Endometrial microvascular endothelial cells (primary cell): ENCODE measurements around the gene OR14C36. TPM values are rescaled to one million over a fixed set of nuclear protein-coding genes. Genes with fewer than 3 reads are reported as not detected.
"Not testable (repeated sequence)": the region's sequence is repeated elsewhere in the genome, so short reads cannot be mapped to it uniquely, and the experiment has no call there.

Experiments used
- in situ Hi-C: cut with HindIII; loops from 2 replicates; pipeline ENCODE4 v1.10.0; 2017; ENCODE audit warnings: low sequenced_read_pairs, low pct_unique_long_range_greater_than_20kb; ENCODE audit errors: inconsistent ontology term
- total RNA-seq: library from RNA; depleted of rRNA; stranded (reverse); fragments of >200 nt; gene quantifications from one replicate; pipeline ENCODE4 v1.2.3, GENCODE V29; 2015; ENCODE audit errors: inconsistent ontology term

Gene OR14C36, protein sequence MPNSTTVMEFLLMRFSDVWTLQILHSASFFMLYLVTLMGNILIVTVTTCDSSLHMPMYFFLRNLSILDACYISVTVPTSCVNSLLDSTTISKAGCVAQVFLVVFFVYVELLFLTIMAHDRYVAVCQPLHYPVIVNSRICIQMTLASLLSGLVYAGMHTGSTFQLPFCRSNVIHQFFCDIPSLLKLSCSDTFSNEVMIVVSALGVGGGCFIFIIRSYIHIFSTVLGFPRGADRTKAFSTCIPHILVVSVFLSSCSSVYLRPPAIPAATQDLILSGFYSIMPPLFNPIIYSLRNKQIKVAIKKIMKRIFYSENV
- total RNA-seq: not detected

- in situ Hi-C loops: no loop called here
These were observed at the start of gene OR14C36 for GRCh38 chr1:248348475-248348874. Gene OR14C36, plus strand, starts transcription at chr1:248348775. Its CDS starts 0 bp downstream, at chr1:248348775.

GRCh38 chr1:248303324-248303723 is 45.3 kb upstream of the OR14C36 start, which contains the start of gene OR2T12:
Gene OR2T12, minus strand, starts transcription at chr1:248303424. Its CDS starts 7,846 bp downstream, at chr1:248295578.
- in situ Hi-C loops: no loop called here

DNA sequence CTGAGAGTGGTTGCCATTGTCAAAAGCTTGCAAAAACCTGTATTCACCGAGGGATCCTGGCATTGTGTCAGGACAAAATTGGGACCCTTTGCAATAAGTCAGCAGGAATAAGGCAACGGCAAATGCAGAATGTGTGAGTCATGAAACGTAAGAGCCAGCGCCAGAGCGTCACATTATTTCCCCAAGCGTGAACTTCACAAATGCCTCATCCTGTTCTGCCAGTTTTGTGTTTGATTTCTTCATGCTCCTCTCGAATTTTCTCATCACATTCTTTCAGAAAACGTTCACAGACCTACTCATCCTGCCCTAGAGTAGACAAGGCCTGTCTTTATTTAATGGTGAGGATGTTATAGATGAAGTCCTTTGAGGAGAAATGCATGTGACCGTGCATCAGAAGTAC is 42.9 kb upstream of the OR14C36 start:
- in situ Hi-C loops: not testable (repeated sequence)

- in situ Hi-C loops: no loop called here
These were observed 42.5 kb upstream of the OR14C36 start for GRCh38 chr1:248306103-248306502.

- in situ Hi-C loops: not testable (repeated sequence)
These were observed 41.8 kb upstream of the OR14C36 start for GRCh38 chr1:248306740-248307139.

GRCh38 chr1:248316796-248317195 is 31.8 kb upstream of the OR14C36 start:
- in situ Hi-C loops: no loop called here

- in situ Hi-C loops: no loop called here
These were observed 24.1 kb upstream of the OR14C36 start, which contains the start of gene OR2M7 for GRCh38 chr1:248324468-248324867. Gene OR2M7, minus strand, starts transcription at chr1:248324568. Its CDS starts 0 bp downstream, at chr1:248324568.

DNA sequence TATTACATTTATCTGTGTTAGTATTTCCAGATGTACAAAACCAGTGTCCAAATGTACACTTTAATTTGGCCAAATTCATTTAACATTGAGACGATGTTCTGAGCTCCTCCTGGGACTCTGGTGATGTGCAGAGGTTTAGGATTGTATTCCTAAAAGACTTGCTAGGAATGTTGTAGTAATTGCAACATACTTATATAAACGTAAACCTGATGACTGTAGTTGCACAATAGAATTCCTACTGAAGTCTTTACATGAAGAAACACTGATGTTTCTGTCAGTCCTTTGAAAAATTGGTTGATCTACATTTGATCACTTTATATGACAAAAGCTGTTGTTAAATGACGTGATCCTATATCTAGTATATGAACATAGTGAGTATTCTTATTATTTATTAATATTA is 5.1 kb upstream of the OR14C36 start:
- in situ Hi-C loops: no loop called here

DNA sequence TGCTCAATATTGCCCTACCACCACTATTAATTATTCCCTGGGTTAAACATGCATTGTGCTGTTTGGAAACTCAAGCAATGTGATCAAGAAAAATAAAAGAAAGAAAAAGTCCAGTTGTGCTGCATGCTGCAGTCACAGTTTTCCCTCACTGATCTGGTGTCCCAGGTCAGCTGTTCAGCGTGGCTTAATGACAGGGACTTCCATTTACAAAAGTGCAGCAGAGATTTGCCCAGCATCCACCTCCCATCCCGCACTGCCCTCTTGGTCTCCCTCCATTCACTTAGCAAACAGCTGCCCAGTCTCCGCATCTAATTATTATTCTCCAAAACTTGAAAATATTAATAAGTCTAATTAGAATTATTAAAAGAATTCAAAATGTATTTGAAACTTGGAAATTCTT is 10.8 kb downstream of the OR14C36 start:
- in situ Hi-C loops: no loop called here

- in situ Hi-C loops: no loop called here
These were observed 12.6 kb downstream of the OR14C36 start, which contains the start of gene OR2T4 for GRCh38 chr1:248361121-248361715. Gene OR2T4, plus strand, starts transcription at chr1:248361665. Its CDS starts 0 bp downstream, at chr1:248361665.

DNA sequence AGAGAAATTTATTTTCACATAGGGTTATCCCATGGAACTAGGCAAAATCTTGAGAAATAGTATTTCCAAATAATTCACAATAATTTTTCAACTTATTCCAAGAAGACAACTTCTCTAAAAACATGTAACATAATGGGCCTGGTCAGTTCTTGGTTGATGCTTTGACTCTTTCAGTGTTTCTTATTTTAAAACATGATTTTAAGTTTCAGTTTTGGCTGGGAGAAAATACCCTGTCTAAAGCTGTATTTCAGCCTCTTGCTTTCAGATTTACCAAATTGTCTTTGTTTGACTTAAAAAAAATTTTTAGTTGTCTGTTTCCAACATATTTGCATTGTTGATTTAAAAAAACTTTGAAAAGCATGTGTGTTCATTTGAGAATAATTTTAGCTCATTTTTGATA is 18.0 kb downstream of the OR14C36 start:
- in situ Hi-C loops: no loop called here

DNA sequence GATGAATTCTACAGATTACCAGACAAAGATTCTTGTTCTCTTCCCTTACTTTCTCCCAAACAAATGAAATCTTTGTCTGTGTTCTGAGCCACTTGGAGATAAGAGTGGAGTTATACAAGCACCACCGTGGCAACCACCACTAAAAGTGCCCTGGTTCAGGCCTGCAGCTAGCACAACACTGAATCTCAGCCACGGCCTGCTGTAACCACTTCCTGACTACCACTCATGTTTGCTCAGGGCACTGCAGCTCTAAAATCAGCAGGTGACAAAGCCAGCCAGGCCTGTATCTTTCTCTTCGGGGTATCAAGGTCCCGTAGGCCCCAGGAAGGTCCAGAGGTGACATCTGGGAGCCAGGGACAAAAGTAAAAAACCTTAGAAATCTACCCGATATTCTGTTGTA is 23.8 kb downstream of the OR14C36 start:
- in situ Hi-C loops: no loop called here

DNA sequence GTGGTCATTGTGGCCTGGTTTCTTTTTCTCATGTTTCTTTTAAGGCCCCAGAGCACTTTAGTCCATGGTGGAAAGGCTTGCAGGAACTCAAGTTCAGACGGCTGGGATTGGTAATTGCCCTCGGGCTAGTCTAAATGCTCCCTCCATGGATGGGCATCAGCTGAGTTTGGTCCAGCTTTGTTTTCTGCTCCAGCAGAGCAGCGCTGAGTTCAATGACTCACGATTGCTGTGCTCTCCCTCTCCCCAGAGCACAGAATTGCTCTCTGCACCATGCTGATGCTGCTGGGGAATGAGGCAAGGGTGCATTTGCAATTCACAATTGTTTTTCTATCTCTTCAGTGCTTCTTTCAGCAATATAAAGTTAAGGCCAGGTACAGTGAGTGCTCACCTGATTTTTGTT is 25.2 kb downstream of the OR14C36 start:
- in situ Hi-C loops: no loop called here

DNA sequence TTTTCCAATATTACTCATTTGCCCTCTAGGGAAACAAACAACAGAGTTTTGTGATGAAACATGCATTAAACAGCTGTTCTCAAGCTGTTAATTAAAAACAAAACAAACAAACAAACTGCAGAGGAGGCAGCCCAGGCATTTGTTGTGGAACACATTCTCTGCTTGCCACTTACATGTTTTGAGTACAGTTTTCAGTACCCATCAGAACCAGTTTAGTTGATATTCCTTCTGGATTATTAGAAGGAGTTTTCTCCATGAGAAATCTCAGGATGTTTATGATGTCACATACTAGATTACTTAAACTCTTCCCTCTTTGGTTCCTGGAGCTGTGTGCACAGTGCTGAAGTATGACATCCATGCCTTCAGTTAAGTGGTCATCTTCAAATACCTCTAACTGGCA is 26.9 kb downstream of the OR14C36 start, which contains the start of gene OR2T6:
TSS of gene OR2T6 (plus strand) at position 301 of the 400 bp plus-strand sequence. CDS start 11,863 bp downstream, outside the sequence.
- in situ Hi-C loops: no loop called here

DNA sequence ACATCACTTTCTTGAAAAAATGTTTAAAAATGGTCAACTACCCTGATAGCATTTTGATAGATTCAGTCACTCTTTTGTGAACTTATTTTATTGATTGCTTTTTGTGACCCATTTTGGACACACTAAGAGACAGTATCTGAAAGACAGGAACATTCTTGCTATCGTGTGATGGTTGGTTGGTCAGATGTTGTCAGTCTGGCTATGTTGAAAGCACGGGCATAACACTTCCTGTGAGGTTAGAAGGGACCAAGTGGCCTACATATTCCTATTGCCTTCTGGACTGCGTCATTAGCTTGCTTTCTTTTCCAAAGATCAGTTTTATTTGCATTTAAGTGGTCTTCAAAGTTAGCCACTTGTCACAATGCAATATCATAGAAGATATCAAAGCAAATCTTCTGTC is 28.3 kb downstream of the OR14C36 start:
- in situ Hi-C loops: no loop called here

DNA sequence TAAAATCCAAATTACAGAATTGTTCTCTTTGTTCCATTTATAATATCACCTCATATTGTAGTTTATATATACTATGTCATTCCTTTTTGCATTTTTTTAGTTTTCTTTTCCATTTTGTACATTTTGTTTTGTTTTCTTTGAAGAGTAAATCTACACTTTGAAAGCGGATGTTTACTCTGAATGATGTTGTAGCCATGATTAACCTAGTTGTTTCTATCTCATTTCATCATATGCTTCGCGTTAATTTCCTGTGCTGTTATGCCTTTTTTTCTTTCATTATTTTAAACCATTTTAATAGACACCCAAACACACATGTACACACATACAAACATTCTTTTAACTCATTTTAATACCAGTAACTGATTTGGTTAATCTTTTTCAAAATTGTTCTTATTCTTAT is 32.3 kb downstream of the OR14C36 start:
- in situ Hi-C loops: no loop called here

- in situ Hi-C loops: no loop called here
These were observed 39.9 kb downstream of the OR14C36 start for GRCh38 chr1:248388426-248388825.

DNA sequence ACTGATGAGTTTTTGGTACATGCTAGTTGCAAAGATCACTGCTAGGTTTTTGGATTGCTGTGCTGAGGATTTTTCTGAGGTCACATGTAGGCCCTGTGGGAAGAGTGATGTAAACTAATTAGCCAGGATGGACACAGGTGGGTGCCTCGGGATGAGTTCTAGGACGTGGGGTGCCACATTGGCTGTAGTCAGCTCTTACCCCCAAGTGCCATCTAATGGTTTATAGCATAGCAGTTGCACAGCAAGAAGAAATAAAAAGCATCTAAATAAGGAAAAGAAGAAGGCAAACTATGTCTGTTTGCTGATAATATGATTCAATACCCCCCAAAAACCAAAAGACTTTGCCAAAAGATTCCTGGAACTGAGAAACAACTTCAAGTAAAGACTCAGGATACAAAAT is 44.5 kb downstream of the OR14C36 start:
- in situ Hi-C loops: no loop called here
